ENCODE measurements around the gene TNFRSF1B. TPM values are rescaled to one million over a fixed set of nuclear protein-coding genes. Genes with fewer than 3 reads are reported as not detected.

The TNFRSF1B gene
- total and polyA plus RNA-seq, 9 of the 15 experiments (the other 6 are each of a cell fraction or from before 2014, with no cell fraction given): 8.8 to 91.3 (median 36.0) TPM

GRCh38 chr1:12163210-12163609, 3.6 kb upstream of the TNFRSF1B start:
- Histone ChIP-seq H3K4me1 (replicated peaks in 1 of 2; ENCODE audit: control insufficient read depth in 2 of 2, insufficient read depth in 2 of 2, low read length in 2 of 2) (peaks cover 30 to 38% of the 10 kb centered on the region in 2 experiments), H3K27ac (ENCODE audit: extremely low read depth, low read depth, low read length) (no peak overlapping the region), H3K9me3 (replicated peaks; ENCODE audit: control insufficient read depth, insufficient read depth, low read depth, low read length) (no peaks in the 10 kb centered on the region), H3K9me1 (ENCODE audit: control insufficient read depth, insufficient read depth, low read length) (peaks cover 4% of the 10 kb centered on the region), H3K4me3 (no peak overlapping the region), H4K20me1 (replicated peaks; ENCODE audit: control insufficient read depth, insufficient read depth, low read length) (peaks cover 17% of the 10 kb centered on the region), H2AFZ (ENCODE audit: low read depth, low read length) (no peak overlapping the region), H3K9ac (ENCODE audit: insufficient read depth in 1 of 2, low read depth in 2 of 2, low read length in 2 of 2) (peak overlapping the region in 1 of 2 experiments; percentile 5; a peak in 1 of 4 replicates), H3K27me3 (ENCODE audit: control insufficient read depth in 2 of 2, insufficient read depth in 2 of 2, low read length in 2 of 2) (no peaks in the 10 kb centered on the region), H3K4me2 (ENCODE audit: insufficient read depth, low read length) (no peak overlapping the region), H3K79me2 (ENCODE audit: control insufficient read depth, insufficient read depth, low read length) (peaks cover 14% of the 10 kb centered on the region), H3K36me3 (ENCODE audit: control insufficient read depth, insufficient read depth, low read length) (no peaks in the 10 kb centered on the region)
- in situ Hi-C loops (cut with MboI) (no loop called here), intact Hi-C loops (cut with micrococcal nuclease) (loop anchor here (5.0 kb wide), 1 partner anchor 44 kb away; no protein-coding TSS in a partner anchor)
- ATAC-seq (no peak), FAIRE-seq (no peak), DNase-seq (ENCODE audit: extremely low read depth in 1 of 4, low spot score in 3 of 4) (no peak)
- BruUV-seq (replicated peaks): no TSS peak
- whole genome bisulfite sequencing (ENCODE audit: insufficient coverage, low coverage, missing lambda C conversion rate): 40% methylated on average over 9 of the region's 9 CpGs
- TF ChIP-seq HMG20B (CRISPR knock-in tag; IDR thresholded peaks at IDR 0.05): no peak
- TF ChIP-seq ZBTB11 (CRISPR knock-in tag; IDR thresholded peaks at IDR 0.05): no peak
- TF ChIP-seq, protein P1, sequence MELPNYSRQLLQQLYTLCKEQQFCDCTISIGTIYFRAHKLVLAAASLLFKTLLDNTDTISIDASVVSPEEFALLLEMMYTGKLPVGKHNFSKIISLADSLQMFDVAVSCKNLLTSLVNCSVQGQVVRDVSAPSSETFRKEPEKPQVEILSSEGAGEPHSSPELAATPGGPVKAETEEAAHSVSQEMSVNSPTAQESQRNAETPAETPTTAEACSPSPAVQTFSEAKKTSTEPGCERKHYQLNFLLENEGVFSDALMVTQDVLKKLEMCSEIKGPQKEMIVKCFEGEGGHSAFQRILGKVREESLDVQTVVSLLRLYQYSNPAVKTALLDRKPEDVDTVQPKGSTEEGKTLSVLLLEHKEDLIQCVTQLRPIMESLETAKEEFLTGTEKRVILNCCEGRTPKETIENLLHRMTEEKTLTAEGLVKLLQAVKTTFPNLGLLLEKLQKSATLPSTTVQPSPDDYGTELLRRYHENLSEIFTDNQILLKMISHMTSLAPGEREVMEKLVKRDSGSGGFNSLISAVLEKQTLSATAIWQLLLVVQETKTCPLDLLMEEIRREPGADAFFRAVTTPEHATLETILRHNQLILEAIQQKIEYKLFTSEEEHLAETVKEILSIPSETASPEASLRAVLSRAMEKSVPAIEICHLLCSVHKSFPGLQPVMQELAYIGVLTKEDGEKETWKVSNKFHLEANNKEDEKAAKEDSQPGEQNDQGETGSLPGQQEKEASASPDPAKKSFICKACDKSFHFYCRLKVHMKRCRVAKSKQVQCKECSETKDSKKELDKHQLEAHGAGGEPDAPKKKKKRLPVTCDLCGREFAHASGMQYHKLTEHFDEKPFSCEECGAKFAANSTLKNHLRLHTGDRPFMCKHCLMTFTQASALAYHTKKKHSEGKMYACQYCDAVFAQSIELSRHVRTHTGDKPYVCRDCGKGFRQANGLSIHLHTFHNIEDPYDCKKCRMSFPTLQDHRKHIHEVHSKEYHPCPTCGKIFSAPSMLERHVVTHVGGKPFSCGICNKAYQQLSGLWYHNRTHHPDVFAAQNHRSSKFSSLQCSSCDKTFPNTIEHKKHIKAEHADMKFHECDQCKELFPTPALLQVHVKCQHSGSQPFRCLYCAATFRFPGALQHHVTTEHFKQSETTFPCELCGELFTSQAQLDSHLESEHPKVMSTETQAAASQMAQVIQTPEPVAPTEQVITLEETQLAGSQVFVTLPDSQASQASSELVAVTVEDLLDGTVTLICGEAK (IDR thresholded peaks at IDR 0.05): no peak
- TF ChIP-seq, protein P1 (CRISPR knock-in tag; IDR thresholded peaks at IDR 0.05): no peak
- TF ChIP-seq MCM2 (IDR thresholded peaks at IDR 0.05; ENCODE audit: low read depth): no peak
- TF ChIP-seq, protein P2, sequence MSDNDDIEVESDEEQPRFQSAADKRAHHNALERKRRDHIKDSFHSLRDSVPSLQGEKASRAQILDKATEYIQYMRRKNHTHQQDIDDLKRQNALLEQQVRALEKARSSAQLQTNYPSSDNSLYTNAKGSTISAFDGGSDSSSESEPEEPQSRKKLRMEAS (CRISPR knock-in tag; IDR thresholded peaks at IDR 0.05): peak; percentile 32; the same call in 1 of the 2 replicates
- no peak for TF ChIP-seq JUNB (CRISPR knock-in tag; conservative IDR thresholded peaks at IDR 0.05)
- ChIA-PET POLR2A (interaction anchor here (0.7 to 2.4 kb wide), 6 partner anchors 9 to 255 kb away, joined by 3 to 16 read pairs (median 4); no protein-coding TSS in a partner anchor), CTCF (ENCODE audit: low intra/inter-chr PET ratio) (no interaction called here)
